NCI-H82 (cell line): Measurements from ENCODE around the gene BTF3.
"Not testable (repeated sequence)": the region's sequence is repeated elsewhere in the genome, so short reads cannot be mapped to it uniquely, and the experiment has no call there.

Source experiments
- DNase-seq: peaks from one replicate; lab custom pipeline; 2025; lab: John Stamatoyannopoulos, UW

The BTF3 gene

GRCh38 chr5:73486119-73486899, 11.9 kb upstream of the BTF3 start:
- DNase-seq = no peak

DNA sequence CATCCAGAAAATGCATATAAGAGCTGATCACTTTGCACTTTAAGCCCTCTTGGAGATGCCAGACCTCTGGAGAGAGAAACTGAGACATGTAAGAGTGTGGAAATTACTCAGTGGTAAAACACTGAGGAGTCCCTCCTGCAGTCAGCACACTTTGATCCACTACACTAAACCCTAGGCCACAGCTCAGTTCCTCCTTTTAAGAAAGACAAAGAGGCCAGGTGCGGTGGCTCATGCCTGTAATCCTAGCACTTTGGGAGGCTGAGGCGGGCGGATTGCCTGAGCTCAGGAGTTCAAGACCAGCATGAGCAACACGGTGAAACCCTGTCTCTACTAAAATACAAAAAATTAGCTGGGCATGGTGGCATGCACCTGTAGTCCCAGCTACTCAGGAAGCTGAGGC, 11.0 kb upstream of the BTF3 start:
- not testable (repeated sequence) for DNase-seq

GRCh38 chr5:73487815-73488214, 10.4 kb upstream of the BTF3 start:
- DNase-seq = no peak

DNA sequence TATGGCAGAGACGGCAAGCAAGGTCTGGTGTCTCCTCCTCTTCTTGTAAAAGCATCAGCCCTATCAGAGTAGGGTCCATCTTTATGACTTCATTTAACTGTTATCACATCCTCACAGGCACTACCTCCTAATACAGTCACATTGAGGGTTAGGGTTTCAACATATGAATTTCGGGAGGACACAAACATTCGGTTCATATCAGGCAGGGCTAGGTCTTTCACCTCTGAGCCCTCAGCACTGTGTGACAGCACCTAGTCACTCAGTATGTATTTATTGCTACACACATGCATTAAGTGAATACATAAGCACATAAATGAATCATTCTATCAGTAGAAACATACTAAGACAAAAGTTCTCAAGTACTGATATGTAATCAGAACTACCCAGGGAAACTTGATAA, 9.4 kb upstream of the BTF3 start:
- no peak for DNase-seq

- no peak for DNase-seq
Observed at GRCh38 chr5:73490088-73490487, 8.2 kb upstream of the BTF3 start.

- peak; percentile 15 for DNase-seq
Observed at GRCh38 chr5:73491155-73491554, 7.1 kb upstream of the BTF3 start.

GRCh38 chr5:73493421-73493820, 4.8 kb upstream of the BTF3 start:
- no peak for DNase-seq

DNA sequence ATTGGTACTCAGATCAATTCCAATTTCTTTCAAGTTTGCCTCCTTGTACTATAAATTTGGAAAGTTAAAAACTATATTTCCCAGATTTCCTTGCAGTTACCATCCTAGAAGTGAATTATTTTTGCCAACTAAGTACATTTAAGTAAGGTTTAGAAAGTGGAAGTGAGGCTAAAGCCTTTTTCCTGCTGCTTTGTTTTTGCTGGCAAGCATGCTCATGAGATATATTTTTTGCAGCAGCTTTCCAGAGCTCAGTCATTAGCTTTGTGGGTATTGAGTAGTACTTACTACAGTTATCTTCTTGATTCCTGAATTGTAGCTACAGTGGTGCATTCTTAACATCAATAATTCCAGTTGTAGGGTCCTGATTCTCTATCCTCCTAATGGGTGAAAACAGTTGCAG, 3.5 kb upstream of the BTF3 start:
- DNase-seq = no peak

GRCh38 chr5:73495772-73496335, 2.4 kb upstream of the BTF3 start:
- no peak for DNase-seq

DNA sequence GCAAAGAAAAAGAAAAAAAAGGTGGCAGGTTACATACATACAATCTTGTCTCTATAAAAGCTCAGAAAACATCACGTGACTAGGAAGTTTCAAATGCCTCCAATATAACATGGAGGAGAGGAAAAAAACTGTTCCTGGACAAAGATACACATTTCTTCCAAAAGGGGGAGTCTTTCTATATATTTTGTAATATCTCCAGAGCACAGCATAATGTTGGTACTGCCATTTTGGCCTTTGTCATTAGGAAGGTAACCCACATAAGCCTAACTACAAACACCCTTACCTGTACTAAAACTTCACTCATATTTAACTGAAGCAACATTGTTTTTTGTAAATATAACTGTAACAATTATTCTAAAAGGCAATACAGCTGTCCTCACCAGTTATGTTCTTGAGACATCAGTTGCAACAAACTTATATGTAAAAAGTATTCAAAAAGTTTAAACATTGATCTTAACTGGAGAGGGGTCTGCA, 1.2 kb upstream of the BTF3 start:
- DNase-seq = peak; percentile 64

DNA sequence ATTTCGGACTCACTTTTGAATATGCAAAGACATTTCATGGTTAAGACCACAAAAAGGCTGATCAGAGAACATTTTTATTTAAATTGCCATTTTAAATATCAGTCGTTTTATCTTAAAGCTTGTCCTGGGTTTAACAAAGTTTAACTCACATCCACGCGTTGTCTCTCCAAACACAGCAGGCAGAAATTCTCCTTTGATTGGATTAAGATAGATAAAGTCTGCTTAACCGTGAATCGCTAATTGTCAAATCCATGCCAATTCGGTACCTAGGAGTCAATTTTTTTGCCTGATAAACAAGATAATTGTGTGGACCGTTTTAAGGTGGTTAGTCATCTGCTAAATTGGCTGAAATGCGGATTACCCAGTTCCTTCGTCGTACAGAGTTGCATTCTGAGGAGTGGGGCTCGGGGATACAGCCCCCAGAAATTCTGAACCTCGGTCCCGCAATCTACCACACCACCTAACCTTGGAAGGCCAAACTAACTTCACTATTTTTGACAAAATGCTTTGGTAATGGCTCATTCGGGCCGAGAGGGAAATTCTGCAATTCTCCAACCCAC, 665 bp upstream of the BTF3 start:
- DNase-seq = peak; percentile 65

DNA sequence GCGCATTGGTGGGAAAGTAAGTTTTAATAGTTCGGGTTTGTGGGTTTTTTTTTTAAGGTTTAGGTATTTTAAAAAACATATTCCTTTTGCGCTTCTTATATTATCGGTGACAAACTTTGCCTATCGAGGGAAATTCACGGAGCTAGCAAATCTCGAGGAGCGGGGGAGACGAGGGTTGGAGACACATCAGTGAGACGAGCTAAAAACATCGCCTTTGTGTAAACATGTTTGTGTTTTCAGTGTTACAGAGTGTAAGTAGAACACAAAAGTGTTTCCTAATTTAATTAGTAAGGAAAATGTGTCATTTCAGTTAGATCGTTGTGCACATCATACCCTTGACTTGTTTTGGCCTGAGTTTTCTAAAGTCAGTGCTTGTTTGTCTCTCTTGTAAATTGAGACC, 945 bp downstream of the BTF3 start:
- DNase-seq = peak; percentile 4

GRCh38 chr5:73499756-73500155, 1.5 kb downstream of the BTF3 start:
- DNase-seq = no peak

- DNase-seq = no peak
Observed at GRCh38 chr5:73501406-73501805, 3.2 kb downstream of the BTF3 start.

DNA sequence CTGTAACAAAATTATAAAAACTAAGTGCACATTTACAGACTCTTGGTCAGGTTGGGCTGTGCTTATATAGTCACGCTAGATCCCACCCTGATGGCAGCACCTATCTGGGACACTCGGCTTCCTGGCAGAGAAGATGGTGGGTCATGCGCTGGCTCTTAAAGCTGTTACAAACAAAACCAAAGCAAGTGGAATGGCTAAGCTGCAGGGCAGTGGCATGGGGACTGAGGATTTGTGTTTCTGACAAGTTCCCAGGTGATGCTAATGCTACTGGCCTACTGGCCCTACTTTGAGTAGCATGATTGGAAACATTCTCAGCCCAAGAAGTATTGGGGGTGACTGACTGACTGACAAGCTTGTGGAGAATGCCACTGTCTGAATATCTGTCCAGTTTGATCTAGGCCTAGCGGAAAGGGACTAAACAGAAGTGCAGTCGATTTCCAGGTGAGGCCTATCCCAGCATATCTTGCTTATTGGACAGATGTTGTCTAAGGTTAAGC, 8.3 kb downstream of the BTF3 start:
- peak; percentile 23 for DNase-seq

DNA sequence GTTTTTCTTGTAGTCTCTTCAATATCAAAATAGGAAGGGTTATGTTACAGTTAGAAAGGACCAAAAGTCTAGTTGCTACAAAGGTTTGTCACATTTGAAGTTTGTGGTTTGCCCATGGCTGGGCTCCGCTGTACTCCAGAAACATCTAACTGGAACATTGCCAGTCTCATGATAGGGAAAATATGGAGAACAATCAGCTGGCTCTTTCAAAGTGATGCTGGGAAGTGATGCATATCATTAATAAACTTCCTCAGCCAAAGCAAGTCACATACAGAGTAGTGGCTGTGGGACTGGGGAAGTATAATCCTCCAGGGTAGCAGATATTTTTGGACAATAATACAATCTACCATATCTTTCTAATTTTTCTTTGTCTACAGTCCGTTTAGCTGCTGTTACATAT, 8.8 kb downstream of the BTF3 start:
- DNase-seq = no peak

DNA sequence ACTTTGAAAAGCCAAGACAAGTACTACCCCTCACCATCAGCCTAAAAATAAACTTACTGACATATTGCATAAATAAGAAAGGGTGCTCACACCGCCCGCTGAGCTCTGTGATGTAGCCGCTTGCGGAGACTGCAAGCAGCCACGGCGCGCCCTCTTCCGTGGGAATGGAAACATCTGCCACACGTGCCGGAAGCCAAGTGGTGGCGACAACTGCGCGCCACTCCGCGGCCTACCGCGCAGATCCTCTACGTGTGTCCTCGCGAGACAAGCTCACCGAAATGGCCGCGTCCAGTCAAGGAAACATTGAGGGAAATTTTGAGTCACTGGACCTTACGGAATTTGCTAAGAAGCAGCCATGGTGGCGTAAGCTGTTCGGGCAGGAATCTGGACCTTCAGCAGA, 10.3 kb downstream of the BTF3 start:
- DNase-seq = not testable (repeated sequence)

- DNase-seq = no peak
Observed at GRCh38 chr5:73513996-73514395, 15.8 kb downstream of the BTF3 start.

- no peak for DNase-seq
Observed at GRCh38 chr5:73514418-73514817, 16.2 kb downstream of the BTF3 start.

GRCh38 chr5:73515232-73515631, 17.0 kb downstream of the BTF3 start:
- no peak for DNase-seq

DNA sequence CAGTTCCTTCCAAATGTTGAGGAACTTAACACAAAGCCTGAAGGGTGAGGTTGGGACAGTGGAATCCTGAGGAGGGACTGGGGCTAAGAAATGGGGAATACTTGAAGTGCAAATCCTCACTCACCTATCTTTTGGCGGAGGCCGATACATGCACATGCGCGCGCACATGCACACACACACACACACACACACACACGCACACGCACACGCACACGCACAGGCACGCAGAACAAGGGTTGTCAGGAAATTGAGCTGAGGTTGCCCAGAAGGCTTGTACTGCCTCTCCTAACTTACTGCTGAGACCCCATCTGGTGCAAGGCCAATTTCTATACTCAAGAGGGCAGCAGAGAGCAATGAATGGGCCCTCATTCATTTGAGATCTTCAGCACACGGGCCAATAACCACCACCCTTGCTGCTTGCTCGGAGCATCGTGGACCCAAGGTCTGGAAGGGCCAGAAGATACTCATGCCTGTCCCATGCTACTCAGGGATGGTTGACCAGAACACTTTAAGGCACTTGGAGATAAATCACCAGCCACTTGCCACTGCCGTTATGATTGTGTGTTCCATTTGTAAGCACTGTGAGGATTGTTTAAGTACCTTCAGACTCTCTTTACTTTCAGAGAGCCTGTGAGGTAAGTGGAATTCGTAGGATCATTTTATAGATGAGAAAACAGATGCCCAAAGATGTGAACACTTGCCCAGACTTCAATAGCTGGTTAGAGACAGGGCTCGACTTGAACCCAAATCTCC, 21.5 kb downstream of the BTF3 start:
- peak; percentile 88 for DNase-seq

GRCh38 chr5:73522989-73523388, 24.7 kb downstream of the BTF3 start:
- DNase-seq = no peak

- no peak for DNase-seq
Observed at GRCh38 chr5:73523861-73524260, 25.6 kb downstream of the BTF3 start.
